Stimulated activated CD8-positive, alpha-beta memory T cell treated with anti-CD3 and anti-CD28 coated beads, Interleukin-7, amount 100 ng/mL, for 24 hours (primary cell): ENCODE measurements around the gene RAB23.
A peak's percentile ranks its signal among the peaks of the same experiment; 100 is the strongest.

ENCODE experiments used
- DNase-seq: peaks from one replicate; pipeline ENCODE4 v3.0.0-alpha.2; 2020; ENCODE audit warnings: low read depth

RAB23 gene

DNA sequence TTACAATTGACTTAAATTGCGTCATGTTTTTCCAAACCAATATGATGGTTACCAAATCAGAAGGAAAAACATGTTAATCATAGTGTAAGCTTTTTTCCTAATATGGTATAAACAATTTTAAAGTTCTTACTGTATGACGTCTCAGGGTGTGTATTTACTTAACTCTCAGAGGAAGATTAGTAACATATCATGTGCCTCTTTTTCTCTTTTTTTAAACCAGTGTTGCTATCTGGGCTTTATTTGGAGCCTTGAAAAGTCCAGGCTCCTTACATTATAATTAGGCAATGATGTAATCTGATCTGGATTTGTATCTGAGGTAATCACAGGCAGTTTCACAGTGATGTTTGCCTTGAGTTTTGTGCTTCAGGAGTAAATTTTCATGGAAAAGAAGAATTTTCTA is 20.4 kb upstream of the RAB23 start:
- no peak for DNase-seq

DNA sequence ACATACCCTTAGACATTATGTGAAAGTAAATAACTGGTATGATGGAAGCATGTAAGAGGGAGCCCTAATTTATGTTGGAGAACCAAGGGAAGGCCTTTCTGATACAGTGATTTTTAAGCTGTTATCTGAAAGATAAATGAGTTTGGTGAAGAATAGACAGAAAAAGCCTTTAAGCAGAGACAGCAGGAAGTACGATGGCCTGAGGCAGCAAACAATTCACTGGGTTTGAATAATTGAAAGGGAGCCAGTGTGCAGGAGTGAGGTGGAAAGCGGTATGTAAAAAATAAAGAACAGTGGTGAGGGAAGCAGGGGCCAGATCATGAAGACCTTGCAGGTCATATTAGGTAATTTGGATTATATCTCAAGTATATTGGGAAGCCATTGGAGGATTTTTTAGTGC is 4.1 kb upstream of the RAB23 start:
- no peak for DNase-seq

GRCh38 chr6:57224769-57225515 is 2.8 kb upstream of the RAB23 start:
- no peak for DNase-seq

DNA sequence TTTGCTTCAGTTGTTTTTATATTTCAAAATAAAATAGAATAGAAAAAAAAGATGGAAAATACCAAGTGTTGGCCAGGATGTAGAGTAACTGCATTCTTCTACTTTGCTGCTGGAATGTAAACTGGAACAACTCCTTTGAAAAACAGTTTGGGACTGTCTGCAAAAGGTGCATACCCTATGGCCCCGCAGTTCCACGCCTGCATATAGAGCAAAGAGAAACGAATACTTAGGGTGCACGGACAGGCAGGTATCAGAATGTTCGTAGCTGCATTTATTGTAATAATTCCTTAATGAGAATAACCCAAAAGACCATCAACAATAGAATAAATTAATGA is 603 bp upstream of the RAB23 start:
- no peak for DNase-seq

GRCh38 chr6:57221191-57221935 is 744 bp downstream of the RAB23 start:
- DNase-seq, result peak; percentile 12

GRCh38 chr6:57220083-57220703 is 1.9 kb downstream of the RAB23 start:
- DNase-seq, result no peak

DNA sequence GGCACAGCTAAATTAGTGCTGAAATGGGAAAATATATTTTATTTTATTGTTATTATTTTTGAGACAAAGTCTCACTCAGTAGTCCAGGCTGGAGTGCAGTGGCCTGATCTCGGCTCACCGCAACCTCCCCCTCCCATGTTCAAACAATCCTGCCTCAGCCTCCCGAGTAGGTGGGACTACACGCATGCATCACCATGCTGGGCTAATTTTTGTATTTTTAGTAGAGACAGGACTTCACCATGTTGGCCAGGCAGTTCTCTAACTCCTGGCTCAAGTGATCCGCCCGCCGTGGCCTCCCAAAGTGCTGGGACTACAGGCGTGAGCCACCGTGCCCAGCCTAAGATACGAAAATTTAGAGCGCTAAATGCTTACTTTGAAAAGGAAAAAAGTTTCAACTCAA is 4.8 kb downstream of the RAB23 start:
- DNase-seq, result no peak

- no peak for DNase-seq
Observed at GRCh38 chr6:57216235-57217101, 5.6 kb downstream of the RAB23 start.

DNA sequence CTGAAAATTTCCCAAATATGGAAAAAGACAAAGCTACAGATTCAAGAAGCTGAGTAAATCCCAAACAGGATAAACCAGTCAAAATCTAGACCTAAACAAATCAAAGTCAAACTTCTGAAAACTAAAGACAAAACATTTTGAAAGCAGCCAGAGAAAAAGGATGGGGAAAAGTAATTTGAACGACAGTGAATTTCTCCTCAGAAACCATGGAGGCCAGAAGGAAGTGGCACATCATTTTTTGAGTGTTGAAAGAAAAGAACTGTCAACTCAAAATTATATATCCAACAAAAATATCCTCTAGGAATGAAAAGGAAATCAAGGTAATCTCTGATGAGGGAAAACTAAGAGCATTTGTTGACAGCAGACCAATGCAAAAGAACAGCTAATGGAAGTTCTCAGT is 6.8 kb downstream of the RAB23 start:
- no peak for DNase-seq

DNA sequence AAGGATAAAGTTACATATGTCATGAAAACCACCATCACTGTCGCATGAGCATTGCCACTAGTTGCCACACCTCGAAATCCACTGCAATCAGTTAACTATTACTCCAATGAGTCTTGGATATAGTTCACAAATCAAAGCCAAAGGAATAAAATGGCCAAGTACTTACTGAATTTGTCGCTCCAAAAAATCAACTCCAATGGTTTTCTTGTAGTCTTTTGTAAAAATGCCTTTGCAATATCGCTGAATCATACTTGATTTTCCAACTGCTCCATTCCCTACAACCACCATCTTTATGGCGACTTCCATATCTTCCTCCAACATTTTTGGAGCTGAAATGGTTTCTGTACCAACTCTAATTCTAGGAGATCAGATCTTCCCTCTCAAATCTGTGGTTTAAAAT is 12.0 kb downstream of the RAB23 start:
- DNase-seq, result no peak

- DNase-seq, result no peak
Observed at GRCh38 chr6:57209030-57209429, 13.1 kb downstream of the RAB23 start.

- DNase-seq, result no peak
Observed at GRCh38 chr6:57207872-57208271, 14.2 kb downstream of the RAB23 start.

- no peak for DNase-seq
Observed at GRCh38 chr6:57207141-57207540, 15.0 kb downstream of the RAB23 start.

- no peak for DNase-seq
Observed at GRCh38 chr6:57205550-57206328, 16.4 kb downstream of the RAB23 start.

DNA sequence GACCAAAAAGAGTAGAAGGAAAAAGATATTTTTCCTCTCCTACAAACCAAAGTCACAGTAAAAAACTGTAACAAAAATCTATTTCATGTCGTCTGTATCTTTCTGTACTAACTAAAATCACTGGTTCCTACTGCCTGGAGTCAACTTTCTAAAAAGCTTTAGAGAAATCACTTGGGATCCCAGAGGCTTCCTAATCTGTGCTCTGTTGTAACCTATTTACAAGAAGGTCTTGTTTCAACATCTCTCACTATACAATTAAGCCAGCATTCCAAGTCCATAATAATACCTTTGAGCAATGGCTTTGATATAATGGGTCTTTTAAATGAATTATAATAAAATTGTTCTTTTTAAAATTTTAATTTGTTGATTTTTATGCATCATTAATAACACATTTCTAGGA is 20.4 kb downstream of the RAB23 start:
- no peak for DNase-seq

- DNase-seq, result no peak
Observed at GRCh38 chr6:57198926-57199636, 23.0 kb downstream of the RAB23 start.

DNA sequence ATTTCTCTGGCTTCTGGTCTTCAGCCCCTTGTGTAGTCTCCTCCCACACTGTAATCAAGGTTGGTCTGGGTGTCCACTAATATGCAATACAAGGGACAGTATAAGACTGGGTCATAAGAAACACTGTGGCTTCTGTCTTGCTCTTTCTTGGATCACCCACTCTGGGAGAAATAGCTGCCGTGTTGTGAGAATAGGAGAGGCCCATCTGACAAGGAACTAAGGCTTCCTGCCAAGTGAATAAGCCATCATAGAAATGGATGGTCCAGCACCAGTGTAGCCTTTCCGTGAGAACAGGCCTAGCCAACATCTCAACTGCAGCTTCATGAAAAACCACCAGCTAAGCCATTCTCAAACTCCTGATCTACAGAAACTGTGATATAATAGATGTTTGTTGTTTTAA is 26.6 kb downstream of the RAB23 start:
- no peak for DNase-seq

- DNase-seq, result no peak
Observed at GRCh38 chr6:57193177-57193576, 28.9 kb downstream of the RAB23 start.

DNA sequence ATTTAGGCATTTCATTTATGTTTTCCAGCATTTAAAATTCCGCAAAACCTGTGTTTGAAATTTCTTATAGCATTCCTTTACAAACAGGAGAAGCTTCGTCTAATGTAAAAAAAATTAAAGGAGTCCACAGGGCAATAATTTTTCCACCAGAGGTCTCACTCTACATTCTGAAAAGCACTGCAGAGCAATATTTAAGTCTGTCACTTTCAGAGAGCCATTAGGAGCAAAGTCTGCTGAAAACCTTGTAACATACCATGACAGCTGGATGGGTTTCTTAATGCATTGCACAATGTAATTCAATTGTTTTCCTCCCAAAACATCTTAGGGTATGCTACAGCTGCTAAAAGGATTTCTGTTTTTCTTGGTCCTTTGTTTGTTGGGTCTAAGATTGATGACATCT is 32.0 kb downstream of the RAB23 start:
- no peak for DNase-seq

DNA sequence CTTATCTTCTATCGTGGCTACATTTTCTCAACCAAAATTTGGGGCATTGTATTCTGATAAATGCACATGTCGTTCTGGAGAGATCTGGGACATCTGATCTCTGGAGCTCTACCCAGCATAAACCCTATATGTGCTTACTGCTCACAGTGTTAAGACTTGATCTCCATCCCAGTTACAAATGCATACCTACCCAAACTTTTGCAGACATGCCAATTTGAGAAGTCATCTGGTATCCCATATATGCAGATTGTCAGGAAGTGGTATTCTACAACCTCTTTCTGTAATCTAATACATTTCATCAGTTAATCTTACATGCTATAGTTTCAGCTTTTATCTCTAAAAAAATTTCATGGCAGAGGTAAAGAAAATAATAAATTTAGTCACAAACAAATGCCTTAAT is 38.8 kb downstream of the RAB23 start:
- no peak for DNase-seq

GRCh38 chr6:57182017-57182432 is 40.1 kb downstream of the RAB23 start:
- no peak for DNase-seq
